Measurements from ENCODE around the gene STRA6. TPM values are rescaled to one million over a fixed set of nuclear protein-coding genes. Genes with fewer than 3 reads are reported as not detected.

STRA6 gene
- 1 to 10 TPM; 4.1 to 9.3 TPM for total RNA-seq
- polyA plus RNA-seq (ENCODE audit: insufficient read depth, low read depth, low replicate concordance) = 14.1 TPM
- long read RNA-seq, donor 1, partial matches to known transcripts = 0 of 6 reads
- long read RNA-seq, donor 1, other reads (novel, unspliced or antisense) = 0 of 6 reads
- long read RNA-seq, donor 2, partial matches to known transcripts = 6 of 9 reads
- long read RNA-seq, donor 2, other reads (novel, unspliced or antisense) = 0 of 9 reads

DNA sequence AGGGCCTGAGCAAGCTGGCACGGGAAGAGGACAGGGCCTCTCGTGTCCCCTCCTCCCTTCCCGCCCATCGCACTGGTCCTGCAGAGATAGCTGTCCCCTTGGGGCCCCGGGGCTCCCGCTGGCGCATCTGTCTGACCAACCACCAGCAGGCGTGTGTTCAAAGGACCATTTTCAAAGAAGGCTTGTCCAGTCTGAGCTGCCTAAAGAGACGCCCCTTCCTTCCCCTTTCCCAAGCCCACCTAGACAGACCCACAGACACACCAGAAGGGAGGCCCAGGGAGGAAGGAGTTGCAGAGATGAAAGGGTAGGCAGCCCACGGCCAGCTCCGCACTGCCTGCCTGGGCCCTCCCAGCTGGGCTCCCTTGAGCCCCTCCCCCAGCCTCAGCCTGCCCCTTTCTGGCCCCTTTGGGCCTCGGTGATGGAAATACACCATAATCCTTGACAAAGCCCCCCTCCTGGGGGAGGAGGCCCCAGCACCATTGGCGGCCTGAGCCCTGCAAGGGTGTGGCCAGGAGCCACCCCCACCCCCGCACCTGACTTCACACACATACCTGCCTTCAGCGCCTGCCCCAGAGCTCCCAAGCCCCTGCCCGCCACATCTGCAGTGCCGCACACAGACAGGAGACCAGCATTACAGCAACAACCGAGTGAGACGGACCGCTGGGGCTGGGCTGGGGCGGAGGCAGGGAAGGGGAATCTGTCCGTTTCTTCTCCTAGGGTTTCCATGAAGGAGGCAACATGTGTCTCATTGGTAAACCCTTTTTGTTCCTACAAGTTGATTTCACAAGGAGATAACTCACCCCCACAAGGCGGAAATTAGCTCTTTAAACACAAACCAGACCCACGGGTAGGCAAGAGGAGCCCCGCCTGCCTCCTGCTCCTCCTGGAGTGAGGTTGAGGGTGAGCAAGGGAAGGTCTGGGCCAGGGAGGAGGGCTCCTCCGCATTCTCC, at the start of gene STRA6:
Gene STRA6 (minus strand): TSS at position 336 of the 950 bp plus-strand sequence. CDS start 520 bp downstream, outside the sequence.
- H3K36me3 ChIP-seq (ENCODE audit: low read depth, missing control alignments) = no peaks in the 10 kb centered on the region
- 40 to 43% methylated on average over 25 to 26 of the region's 26 CpGs for WGBS, 2 donors
- peak; percentile 51 for DNase-seq
- H3K27me3 ChIP-seq = no peaks in the 10 kb centered on the region
- intact Hi-C loops (cut with DNase I; ENCODE audit: low total_unique reads) = no loop called here
- H3K9me3 ChIP-seq = no peaks in the 10 kb centered on the region
- peak within 1 kb of the TSS; percentile 42 to 61 for H3K27ac ChIP-seq
- no peak for TF ChIP-seq POLR2A (IDR thresholded peaks at IDR 0.05)
- TF ChIP-seq, protein P1, sequence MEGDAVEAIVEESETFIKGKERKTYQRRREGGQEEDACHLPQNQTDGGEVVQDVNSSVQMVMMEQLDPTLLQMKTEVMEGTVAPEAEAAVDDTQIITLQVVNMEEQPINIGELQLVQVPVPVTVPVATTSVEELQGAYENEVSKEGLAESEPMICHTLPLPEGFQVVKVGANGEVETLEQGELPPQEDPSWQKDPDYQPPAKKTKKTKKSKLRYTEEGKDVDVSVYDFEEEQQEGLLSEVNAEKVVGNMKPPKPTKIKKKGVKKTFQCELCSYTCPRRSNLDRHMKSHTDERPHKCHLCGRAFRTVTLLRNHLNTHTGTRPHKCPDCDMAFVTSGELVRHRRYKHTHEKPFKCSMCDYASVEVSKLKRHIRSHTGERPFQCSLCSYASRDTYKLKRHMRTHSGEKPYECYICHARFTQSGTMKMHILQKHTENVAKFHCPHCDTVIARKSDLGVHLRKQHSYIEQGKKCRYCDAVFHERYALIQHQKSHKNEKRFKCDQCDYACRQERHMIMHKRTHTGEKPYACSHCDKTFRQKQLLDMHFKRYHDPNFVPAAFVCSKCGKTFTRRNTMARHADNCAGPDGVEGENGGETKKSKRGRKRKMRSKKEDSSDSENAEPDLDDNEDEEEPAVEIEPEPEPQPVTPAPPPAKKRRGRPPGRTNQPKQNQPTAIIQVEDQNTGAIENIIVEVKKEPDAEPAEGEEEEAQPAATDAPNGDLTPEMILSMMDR (IDR thresholded peaks at IDR 0.05) = no peak
- peaks cover 54% of the 10 kb centered on the region for H3K4me1 ChIP-seq
- H3K4me3 ChIP-seq = peak within 1 kb of the TSS in 1 of 2 donors; percentile 29

- TF ChIP-seq, protein P1 (IDR thresholded peaks at IDR 0.05) = no peak
- TF ChIP-seq POLR2A (IDR thresholded peaks at IDR 0.05) = no peak
- H3K4me1 ChIP-seq = no peaks in the 10 kb centered on the region
- intact Hi-C loops (cut with DNase I; ENCODE audit: low total_unique reads) = no loop called here
- H3K4me3 ChIP-seq = no peak overlapping the region
- WGBS, 2 donors = 59 to 66% methylated on average over 6 of the region's 6 CpGs
- no peaks in the 10 kb centered on the region for H3K9me3 ChIP-seq
- no peaks in the 10 kb centered on the region for H3K36me3 ChIP-seq (ENCODE audit: low read depth, missing control alignments)
- no peaks in the 10 kb centered on the region for H3K27me3 ChIP-seq
- H3K27ac ChIP-seq = no peak overlapping the region
- no peak for DNase-seq
Observed at GRCh38 chr15:74252291-74252690, 49.7 kb upstream of the STRA6 start.

DNA sequence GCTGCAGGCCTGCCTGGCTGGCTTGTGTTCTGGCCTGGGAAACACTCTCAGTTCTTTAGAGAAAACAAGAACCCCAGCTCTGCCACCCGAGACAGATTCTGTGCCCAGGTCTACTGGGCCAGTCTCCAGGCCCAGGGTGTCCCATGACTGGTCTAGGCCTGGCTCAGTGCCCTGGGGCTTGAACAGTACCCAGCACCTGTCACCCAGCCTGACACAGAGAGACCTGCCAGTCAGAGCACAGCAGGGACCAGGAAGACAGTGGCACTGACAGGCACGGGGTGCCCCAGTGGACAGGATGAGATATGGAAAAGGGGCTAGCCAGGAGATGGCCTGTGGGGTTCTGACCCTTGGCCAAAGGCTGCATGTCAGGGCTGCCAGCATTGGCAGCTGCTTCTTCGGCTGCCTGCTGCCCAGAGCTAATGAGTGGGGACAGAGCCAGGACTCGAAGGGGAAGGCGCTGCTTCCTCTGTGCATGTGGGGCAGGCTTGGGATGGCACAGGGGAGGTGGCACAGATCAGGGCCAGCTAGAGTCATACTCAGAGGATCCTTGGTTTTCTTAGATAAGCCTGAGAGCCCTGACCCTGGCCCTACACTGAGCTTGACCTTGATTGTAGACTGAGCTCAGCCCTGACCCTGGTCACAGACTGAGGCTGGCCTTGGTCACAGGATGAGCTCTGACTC, 48.7 kb upstream of the STRA6 start:
- Histone ChIP-seq H3K4me3 (no peak overlapping the region), H3K4me1 (no peaks in the 10 kb centered on the region), H3K27ac (no peak overlapping the region), H3K9me3 (no peaks in the 10 kb centered on the region), H3K36me3 (ENCODE audit: low read depth, missing control alignments) (no peaks in the 10 kb centered on the region), H3K27me3 (no peaks in the 10 kb centered on the region)
- 58 to 60% methylated on average over 1 to 5 of the region's 5 CpGs for WGBS, 2 donors
- TF ChIP-seq, protein P1 (IDR thresholded peaks at IDR 0.05) = no peak
- TF ChIP-seq POLR2A (IDR thresholded peaks at IDR 0.05) = no peak
- DNase-seq = peak; percentile 26
- intact Hi-C loops (cut with DNase I; ENCODE audit: low total_unique reads) = no loop called here

GRCh38 chr15:74250266-74250665, 47.7 kb upstream of the STRA6 start:
- Histone ChIP-seq H3K4me1 (peaks cover 1% of the 10 kb centered on the region), H3K4me3 (no peak overlapping the region), H3K27ac (no peak overlapping the region), H3K9me3 (no peaks in the 10 kb centered on the region), H3K36me3 (ENCODE audit: low read depth, missing control alignments) (no peaks in the 10 kb centered on the region), H3K27me3 (no peaks in the 10 kb centered on the region)
- DNase-seq = no peak
- intact Hi-C loops (cut with DNase I; ENCODE audit: low total_unique reads) = no loop called here
- WGBS, 2 donors = 76 to 91% methylated on average over 6 of the region's 6 CpGs
- TF ChIP-seq POLR2A (IDR thresholded peaks at IDR 0.05) = no peak
- TF ChIP-seq, protein P1 (IDR thresholded peaks at IDR 0.05) = no peak
